Activated T-helper 9 cell treated with anti-CD3 and anti-CD28 coated beads, Interleukin-2, amount 50 U/mL, for 16 hours (primary cell): ENCODE data around the gene HOXD8.

Source experiments
- DNase-seq: peaks from one replicate; pipeline ENCODE4 v3.0.0-alpha.2; 2020; ENCODE audit warnings: low read depth

The HOXD8 gene

GRCh38 chr2:176160251-176160985 is 30.9 kb downstream of the HOXD8 start:
- no peak for DNase-seq

DNA sequence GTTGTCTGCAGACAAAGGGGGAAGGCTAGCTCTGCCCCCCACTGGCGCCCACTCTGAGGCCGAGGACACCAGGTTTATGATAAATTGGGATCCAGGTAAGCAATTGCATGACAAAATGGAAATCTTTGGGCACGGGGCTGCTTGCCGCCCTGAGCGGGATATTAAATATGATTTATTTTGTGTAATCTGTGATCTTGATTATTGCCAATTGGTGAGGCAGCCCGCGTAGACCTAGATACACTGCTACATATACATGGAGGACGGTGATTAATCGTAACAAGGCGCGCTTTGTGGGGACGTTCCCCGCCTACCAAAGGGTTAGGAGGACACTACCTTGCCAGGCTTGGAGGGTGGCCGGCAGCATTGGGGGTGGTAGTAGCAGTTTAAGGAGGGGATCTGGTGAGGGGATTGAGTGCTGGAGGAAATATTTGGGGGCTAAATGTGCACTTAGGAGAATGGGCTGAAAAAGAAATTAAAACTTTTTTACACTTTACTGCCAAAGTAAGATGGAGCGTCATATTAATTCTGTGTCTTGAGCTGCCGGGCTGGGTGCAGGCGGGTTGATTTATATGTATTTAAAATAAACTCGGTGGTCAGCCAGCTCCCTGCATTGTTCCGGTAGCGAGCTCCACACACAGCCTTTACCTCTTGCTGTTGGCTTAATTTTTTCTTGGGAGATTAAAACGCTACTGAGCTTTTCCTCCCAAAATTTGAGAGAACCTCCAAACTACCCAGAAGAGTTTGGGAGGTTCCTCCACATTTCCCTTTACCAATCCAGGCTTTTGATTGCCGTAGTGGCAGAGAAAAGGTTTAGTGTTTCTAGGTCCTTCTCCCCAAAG is 31.7 kb downstream of the HOXD8 start:
- DNase-seq = no peak

- no peak for DNase-seq
Observed at GRCh38 chr2:176161825-176162626, 32.5 kb downstream of the HOXD8 start.

- DNase-seq = no peak
Observed at GRCh38 chr2:176162911-176163671, 33.6 kb downstream of the HOXD8 start.

GRCh38 chr2:176163672-176164056 is 34.2 kb downstream of the HOXD8 start:
- no peak for DNase-seq

DNA sequence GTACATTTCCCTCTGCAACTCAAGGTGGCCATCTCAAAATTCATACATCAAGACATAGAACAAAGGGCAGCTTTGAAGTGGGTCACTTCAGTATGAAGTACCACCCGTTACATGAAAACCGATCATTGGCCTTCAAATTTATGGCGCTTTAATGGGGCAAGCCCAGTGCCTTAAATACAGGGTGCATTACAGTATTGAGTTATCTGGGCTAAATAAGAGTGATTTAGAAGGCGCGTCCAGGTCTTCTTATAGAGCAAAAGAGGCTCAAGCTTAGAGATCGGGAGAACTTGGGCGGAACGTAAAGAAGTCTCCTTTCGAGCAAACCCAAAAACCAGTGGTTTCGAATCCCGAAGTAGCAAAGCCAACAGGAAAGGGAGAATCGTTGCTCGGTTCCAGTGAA is 34.7 kb downstream of the HOXD8 start:
- no peak for DNase-seq

DNA sequence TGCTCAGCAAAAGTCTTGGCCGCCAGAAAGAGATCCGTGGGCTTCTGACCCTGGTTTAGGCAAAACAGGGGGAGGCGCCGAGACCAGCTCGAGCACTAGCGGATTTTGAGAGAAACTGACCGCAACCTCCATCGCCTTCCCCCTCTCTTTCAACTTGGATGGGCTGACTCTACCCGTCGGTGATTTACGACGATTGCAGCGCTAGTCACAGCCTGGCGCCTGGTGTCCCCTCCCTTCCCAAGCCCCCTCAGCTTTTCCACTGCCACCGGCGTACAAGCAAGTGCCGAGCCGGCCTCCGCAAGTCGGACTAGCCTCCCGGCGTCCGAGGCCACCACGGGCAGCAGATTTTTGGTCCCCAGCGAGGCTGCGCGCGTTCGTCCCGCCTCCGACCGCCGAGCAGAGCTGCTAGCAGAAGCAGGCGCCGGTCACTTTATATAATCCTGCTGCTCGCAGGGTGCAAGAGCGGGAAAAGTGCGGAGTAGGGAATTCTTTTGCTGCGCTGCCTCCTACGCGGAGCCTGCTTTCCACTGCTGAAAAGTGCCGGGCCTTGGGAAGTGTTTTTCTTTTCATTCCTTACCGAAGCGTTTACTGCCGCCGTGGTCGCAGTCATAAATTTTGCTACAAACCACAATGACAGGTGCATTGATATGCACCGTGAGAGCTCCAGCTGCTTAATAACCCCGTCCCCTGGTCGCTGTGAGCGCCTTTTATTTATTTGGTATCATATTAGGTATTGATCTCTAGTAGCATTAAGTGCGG is 35.3 kb downstream of the HOXD8 start:
- DNase-seq = no peak

- DNase-seq = no peak
Observed at GRCh38 chr2:176165370-176166050, 36.0 kb downstream of the HOXD8 start.

GRCh38 chr2:176166272-176166671 is 36.8 kb downstream of the HOXD8 start:
- no peak for DNase-seq

DNA sequence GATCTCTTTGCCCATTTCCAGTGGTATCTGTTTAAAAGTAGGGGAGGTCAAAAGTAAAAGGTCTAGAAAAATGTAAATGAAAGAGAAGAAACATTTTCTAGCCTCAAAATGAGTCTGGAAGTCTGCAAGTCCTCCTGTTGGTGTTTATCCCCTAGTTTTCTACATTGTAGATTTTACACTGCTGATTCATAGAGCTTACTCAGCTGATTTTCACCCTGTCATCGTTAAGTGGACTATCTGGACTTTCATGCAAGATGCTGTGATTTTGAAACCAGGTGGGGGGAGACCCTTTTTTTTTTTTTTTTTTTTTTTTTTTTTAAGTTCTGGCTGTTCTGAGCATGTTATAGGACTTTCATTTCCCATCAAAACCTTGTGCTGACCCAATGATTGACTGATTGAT is 37.9 kb downstream of the HOXD8 start:
- no peak for DNase-seq

GRCh38 chr2:176169181-176169580 is 39.7 kb downstream of the HOXD8 start:
- DNase-seq = no peak

GRCh38 chr2:176169711-176170110 is 40.2 kb downstream of the HOXD8 start:
- DNase-seq = no peak

DNA sequence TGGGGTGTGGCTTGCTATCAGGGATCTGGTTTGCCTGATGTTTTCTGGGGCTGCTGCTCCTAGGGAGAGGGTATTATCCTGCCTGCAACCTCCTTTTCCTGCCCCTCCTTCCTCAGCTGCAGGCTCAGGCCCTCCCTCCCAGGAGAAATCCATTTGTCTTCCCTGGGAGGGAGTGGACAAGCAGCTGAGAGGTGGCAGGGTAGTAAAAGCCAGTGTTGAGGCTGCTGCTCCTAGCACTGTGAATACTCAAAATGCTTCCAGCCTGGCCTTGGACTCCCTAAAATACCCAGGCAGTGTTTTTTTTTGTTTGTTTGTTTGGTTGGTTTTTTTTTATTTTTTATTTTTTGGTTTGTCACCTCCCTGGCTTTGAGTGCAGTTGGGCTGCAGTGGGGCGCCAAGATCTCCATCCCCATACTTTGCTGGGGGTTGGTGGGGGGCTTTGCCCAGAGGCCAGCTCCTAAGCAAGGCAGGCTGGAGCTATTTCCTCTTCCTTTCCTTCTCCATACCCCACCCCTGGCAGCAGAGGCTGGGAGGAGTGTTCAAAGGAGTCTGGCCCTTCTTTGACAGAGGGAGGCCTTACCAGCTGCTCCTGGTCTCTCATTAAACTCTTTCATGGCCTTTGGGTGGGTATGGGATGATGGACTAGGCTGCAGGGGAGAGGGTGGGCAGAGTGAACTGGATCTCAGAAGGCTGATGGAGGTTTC is 41.2 kb downstream of the HOXD8 start:
- no peak for DNase-seq

- no peak for DNase-seq
Observed at GRCh38 chr2:176171351-176172006, 42.0 kb downstream of the HOXD8 start.

- DNase-seq = no peak
Observed at GRCh38 chr2:176172007-176172894, 42.7 kb downstream of the HOXD8 start.

- no peak for DNase-seq
Observed at GRCh38 chr2:176172895-176173566, 43.5 kb downstream of the HOXD8 start.

GRCh38 chr2:176173567-176174381 is 44.3 kb downstream of the HOXD8 start:
- no peak for DNase-seq
